ENCODE data around the gene SCLY.

GRCh38 chr2:238130696-238131628 is 70.2 kb downstream of the SCLY start:
- TF ChIP-seq CTCF (IDR thresholded peaks at IDR 0.05) (no peak), POLR2AphosphoS5 (IDR thresholded peaks at IDR 0.05) (no peak), EP300 (IDR thresholded peaks at IDR 0.05) (no peak), POLR2A (IDR thresholded peaks at IDR 0.05) (no peak)

Measured in suprapubic skin (tissue), 4 donors.